ENCODE results near the gene TXNDC11.

The TXNDC11 gene

DNA sequence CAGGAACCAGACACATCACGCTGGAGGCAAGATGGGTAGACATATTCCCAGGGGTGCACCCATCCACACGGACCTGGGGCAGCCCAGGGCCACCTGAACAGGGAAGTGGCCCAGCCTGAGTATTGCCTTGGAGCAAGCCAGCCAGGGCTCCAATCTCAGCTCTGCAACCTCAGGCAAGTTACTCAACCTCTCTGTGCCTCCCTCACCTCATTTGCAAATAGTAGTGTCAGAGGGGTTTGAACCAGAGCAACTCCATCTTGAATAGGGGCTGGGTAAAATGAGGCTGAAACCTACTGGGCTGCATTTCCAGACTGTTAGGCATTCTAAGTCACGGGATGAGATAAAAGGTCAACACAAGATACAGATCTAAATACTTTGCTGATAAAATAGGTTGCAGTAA is 109.5 kb downstream of the TXNDC11 start:
- no peak overlapping the region for H3K4me3 ChIP-seq (ENCODE audit: low read depth, low read length)

DNA sequence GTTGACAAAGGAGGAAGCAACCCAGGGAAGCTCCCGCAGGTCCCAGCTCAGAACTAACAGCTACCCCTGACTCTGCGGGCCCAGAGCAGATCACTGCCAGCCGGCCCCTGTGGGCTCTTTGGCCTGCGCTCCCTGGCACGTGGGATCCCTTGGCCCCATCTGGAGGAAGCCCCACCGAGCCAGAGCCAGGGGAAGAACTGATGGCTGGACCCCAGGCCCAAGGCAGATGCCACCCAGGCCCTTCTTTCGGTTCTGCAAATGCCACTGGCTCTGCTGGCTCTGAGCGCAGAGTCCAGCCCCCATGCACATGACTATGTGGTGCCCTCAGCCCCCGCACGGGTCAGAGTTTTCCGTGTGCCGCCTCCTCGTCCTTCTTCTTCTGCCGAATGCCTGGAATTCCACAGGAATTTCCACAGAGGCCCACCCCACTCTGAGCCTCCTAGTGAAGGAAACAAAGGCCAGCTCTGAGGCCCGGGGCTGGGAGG is 110.2 kb downstream of the TXNDC11 start:
- no peak overlapping the region for H3K4me3 ChIP-seq (ENCODE audit: low read depth, low read length)

DNA sequence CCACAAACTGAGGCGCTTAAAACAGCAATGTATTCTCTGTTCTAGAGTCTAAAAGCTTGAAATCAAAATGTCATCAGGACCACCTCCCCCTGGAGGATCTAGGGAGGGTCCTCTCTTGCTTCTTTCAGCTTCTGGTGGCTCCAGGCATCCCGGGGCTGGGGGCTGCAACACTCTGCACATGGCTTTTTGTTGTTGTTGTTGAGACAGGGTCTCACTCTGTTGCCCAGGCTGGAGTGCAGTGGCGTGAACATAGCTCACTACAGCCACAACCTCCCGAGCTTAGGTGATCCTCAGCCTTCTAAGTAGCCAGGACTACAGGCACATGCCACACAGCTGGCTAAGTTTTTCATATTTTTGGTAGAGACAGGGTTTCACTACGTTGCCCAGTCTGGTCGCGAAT is 111.4 kb downstream of the TXNDC11 start:
- H3K4me3 ChIP-seq (ENCODE audit: low read depth, low read length): no peak overlapping the region

DNA sequence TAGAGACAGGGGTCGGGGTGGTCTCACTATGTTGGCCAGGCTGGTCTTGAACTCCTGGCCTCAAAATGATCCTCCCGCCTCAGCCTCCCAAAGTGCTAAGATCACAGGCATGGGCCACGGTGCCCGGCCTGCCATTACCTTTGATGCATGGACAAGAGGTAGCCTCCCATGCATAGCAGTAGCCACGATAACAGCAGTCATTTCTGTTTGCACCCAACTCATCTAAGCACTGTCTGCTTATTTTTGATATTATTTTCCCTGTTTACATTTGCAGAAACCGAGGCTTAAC is 111.9 kb downstream of the TXNDC11 start:
- H3K4me3 ChIP-seq (ENCODE audit: low read depth, low read length): no peak overlapping the region

DNA sequence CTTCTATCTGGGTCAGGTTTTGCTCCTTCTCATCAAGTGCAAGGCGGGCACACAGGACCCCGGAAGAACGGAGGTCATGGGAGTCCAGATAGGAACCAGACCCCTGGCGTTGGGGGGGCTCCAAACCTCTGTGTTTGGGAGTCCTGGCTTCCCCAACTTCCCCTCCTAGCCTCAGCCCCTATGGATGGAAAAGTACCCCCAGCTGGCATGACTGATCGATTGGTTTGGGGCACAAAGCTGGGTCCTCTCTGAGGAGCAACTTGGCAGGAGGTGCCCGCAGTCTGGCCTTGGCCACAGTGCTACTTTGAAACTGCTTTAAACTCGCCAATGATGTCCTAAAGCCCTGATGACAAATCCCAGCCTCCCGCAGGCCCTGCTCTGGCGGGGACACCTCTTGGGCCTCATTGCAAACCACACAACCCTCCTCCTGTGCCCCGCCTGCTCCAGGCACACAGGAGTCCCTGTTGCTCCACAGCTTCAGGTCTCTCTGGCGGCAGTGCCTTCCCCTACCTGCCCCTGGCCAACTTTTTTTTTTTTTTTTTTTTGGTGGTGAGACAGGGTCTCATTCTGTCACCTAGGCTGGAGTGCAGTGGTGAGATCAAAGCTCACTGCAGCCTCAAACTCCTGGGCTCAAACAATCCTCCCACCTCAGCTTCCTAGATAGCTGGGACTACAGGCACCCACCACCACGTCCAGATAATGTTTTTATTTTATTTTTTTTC is 112.5 kb downstream of the TXNDC11 start:
- no peak overlapping the region for H3K4me3 ChIP-seq (ENCODE audit: low read depth, low read length)
